ENCODE measurements around the gene DNAAF8.
"Not testable (repeated sequence)": the region's sequence is repeated elsewhere in the genome, so short reads cannot be mapped to it uniquely, and the experiment has no call there.

DNAAF8 gene

GRCh38 chr16:4754865-4755264 is 20.5 kb downstream of the DNAAF8 start:
- DNase-seq = no peak

- no peak for DNase-seq
These were observed 21.4 kb downstream of the DNAAF8 start for GRCh38 chr16:4755687-4756086.

- no peak for DNase-seq
These were observed 26.0 kb downstream of the DNAAF8 start for GRCh38 chr16:4760221-4760910.

GRCh38 chr16:4762205-4762604 is 27.9 kb downstream of the DNAAF8 start:
- no peak for DNase-seq

- no peak for DNase-seq
These were observed 29.5 kb downstream of the DNAAF8 start for GRCh38 chr16:4763791-4764190.

GRCh38 chr16:4765511-4766474 is 31.5 kb downstream of the DNAAF8 start:
- DNase-seq = no peak

- peak; percentile 96 for DNase-seq
These were observed 32.7 kb downstream of the DNAAF8 start, which contains the start of gene ZNF500 for GRCh38 chr16:4766875-4767628. TSS of gene ZNF500 (minus strand) at chr16:4767162. CDS start at chr16:4765978, 1,184 bp downstream.

GRCh38 chr16:4767872-4768548 is 33.7 kb downstream of the DNAAF8 start:
- no peak for DNase-seq

GRCh38 chr16:4768549-4769305 is 34.4 kb downstream of the DNAAF8 start:
- peak; percentile 73 for DNase-seq

GRCh38 chr16:4769306-4769638 is 34.9 kb downstream of the DNAAF8 start:
- DNase-seq = no peak

GRCh38 chr16:4771646-4772045 is 37.3 kb downstream of the DNAAF8 start:
- DNase-seq = no peak

GRCh38 chr16:4772351-4772750 is 38.0 kb downstream of the DNAAF8 start:
- DNase-seq = no peak

GRCh38 chr16:4775005-4775404 is 40.7 kb downstream of the DNAAF8 start:
- DNase-seq = no peak

GRCh38 chr16:4776141-4776705 is 41.9 kb downstream of the DNAAF8 start:
- DNase-seq = no peak

- DNase-seq = no peak
These were observed 43.2 kb downstream of the DNAAF8 start for GRCh38 chr16:4777339-4778049.

- no peak for DNase-seq
These were observed 43.7 kb downstream of the DNAAF8 start for GRCh38 chr16:4778050-4778392.

- DNase-seq = no peak
These were observed 45.9 kb downstream of the DNAAF8 start for GRCh38 chr16:4780235-4780634.

GRCh38 chr16:4783251-4783950 is 49.1 kb downstream of the DNAAF8 start:
- DNase-seq = no peak

- DNase-seq = no peak
These were observed 49.6 kb downstream of the DNAAF8 start for GRCh38 chr16:4783951-4784336.

GRCh38 chr16:4784444-4784987 is 50.2 kb downstream of the DNAAF8 start:
- DNase-seq = not testable (repeated sequence)
